Mammary epithelial cell (primary cell): ENCODE measurements around the gene GRIP1.

Experiments
- EZH2 ChIP-seq: IDR thresholded peaks from 2 replicates; pipeline ENCODE4 v1.6.1; 2012; ENCODE audit warnings: low read length, inconsistent platforms, borderline replicate concordance
- TF ChIP-seq, protein P1 (sequence below), 2 donors: IDR thresholded peaks in 1 of 2; conservative IDR thresholded peaks in 1 of 2; 2 replicates each; pipeline ENCODE4 v1.5.1; 2011 to 2012; ENCODE audit warnings: inconsistent platforms in 2 of 2, low read length in 2 of 2, mild to moderate bottlenecking in 2 of 2, control low read depth in 1 of 2, low read depth in 1 of 2; ENCODE audit not compliant: insufficient read depth in 1 of 2; ENCODE audit errors: extremely low read depth in 1 of 2

DNA sequence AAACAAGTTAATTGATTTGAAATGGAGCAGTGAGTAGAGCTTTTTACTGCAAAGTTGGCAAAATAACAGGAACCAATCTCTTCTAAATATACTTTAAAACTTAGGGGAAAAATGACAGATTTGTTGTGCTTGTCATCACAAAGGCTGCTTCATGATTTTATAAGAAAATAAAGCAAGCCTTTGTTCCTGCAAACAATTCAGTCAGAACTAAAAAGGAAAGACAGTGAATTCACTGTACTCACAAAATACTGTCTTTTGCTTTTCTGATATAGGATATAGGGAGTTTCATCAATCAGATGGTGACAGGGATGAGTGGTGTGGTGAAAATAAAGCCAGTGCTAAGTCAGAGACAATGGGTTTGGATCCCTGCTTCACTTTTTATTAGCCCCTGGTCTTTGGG, 250.6 kb downstream of the GRIP1 start:
- TF ChIP-seq, protein P1, sequence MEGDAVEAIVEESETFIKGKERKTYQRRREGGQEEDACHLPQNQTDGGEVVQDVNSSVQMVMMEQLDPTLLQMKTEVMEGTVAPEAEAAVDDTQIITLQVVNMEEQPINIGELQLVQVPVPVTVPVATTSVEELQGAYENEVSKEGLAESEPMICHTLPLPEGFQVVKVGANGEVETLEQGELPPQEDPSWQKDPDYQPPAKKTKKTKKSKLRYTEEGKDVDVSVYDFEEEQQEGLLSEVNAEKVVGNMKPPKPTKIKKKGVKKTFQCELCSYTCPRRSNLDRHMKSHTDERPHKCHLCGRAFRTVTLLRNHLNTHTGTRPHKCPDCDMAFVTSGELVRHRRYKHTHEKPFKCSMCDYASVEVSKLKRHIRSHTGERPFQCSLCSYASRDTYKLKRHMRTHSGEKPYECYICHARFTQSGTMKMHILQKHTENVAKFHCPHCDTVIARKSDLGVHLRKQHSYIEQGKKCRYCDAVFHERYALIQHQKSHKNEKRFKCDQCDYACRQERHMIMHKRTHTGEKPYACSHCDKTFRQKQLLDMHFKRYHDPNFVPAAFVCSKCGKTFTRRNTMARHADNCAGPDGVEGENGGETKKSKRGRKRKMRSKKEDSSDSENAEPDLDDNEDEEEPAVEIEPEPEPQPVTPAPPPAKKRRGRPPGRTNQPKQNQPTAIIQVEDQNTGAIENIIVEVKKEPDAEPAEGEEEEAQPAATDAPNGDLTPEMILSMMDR (conservative IDR thresholded peaks at IDR 0.05 in 1 of 2, IDR thresholded peaks at IDR 0.05 in 1 of 2; ENCODE audit: extremely low read depth in 1 of 2, insufficient read depth in 1 of 2, low read depth in 1 of 2, low read length in 2 of 2), result no peak
- no peak for TF ChIP-seq EZH2
